Caki2 (cell line): ENCODE results near the gene SOX18. TPM values are rescaled to one million over a fixed set of nuclear protein-coding genes. Genes with fewer than 3 reads are reported as not detected.
A peak's percentile ranks its signal among the peaks of the same experiment; 100 is the strongest.

ENCODE experiments used
- DNase-seq: peaks from one replicate; pipeline ENCODE4 v3.0.0-alpha.2; 2015; ENCODE audit warnings: low read depth
- in situ Hi-C: cut with HindIII; loops from 2 replicates; pipeline ENCODE4 v1.10.0; 2016; ENCODE audit warnings: low sequenced_read_pairs, low pct_unique_long_range_greater_than_20kb, mixed read lengths
- total RNA-seq: library from RNA; depleted of rRNA; stranded (reverse); fragments of >200 nt; shearing (Covaris generic); gene quantifications from 2 replicates; pipeline ENCODE4 v1.2.3, GENCODE V29; 2014; ENCODE audit warnings: low replicate concordance

Gene SOX18
- total RNA-seq, 1 experiment from 2014 or later: 0.37 TPM

DNA sequence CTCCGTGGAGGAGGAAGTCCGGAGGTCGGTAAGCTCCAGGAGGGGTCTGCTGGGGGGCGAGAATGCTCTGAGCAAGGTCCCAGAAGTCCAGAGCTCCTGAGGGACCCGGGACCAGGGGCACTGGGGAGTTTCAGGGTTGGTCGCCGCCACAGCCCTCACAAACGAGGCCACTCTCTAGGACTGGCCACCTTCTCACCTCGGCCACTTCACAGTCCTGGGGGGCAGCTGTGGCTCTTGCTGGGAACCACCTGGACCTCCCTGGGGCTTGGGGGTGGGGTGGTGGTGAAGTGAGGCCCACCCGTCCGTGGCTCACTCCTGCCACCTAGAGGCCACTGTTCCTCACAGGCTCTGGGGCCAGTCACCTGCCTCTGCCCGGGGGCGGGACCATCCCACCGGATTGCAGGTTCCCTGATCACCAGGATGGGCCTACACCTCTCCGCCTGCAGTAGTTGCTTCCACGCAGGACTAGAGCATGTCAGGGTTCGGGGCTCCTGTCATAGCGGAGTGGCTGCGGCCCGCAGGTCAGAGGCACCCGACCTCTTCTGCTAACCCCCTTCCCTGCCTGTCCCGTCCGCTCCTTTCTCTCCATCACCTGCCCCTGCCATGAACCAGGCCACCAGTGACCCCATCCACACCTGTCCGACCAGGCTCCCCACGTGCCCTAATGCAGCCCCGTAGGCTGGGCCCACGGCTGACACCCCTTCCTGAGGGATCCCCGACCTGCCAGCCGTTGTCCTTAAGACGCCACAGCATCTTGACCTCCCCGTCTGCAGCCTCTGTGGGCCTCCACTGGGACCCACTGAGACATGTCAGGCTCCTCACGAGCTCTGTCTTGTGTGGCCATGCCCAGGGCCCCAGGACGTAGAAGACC lies 8.4 kb upstream of the SOX18 start:
- in situ Hi-C loops: no loop called here

DNA sequence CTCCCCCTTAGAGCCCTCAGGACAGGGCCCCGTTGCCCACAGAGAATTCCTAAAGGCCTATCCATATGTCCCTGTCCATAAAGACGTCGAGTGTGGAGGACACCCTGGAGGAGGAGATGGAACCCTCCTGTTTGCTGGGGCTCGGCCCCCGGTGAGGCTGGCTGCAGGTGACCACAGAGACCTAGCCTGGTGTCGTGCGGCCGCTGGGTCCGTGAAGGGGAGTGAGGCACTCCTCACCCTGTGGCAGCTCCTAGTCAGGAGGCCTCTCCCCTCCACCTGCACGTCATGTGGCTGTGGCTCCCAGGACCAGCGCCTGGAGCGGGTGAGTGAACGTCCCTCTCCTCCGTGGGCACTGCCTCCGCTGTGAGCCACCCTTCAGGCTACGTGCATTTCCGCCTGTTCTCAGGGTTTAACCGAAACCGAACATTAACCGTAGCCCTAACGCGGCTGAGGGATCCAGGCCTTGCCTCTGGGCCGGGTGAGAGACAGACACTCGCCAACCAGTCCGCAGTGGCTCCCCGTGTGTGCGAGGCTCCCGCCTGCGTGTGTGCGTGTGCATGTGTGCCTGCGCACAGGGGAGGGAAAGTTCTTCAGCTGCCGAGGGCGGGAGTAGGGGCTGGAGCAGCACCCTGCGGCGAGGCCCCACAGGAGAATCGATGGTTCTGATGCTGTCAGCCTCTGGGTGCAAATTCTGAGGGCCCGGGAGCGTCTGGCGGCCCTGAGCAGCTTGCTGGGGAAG lies 7.6 kb upstream of the SOX18 start:
- DNase-seq: no peak
- in situ Hi-C loops: no loop called here

More for the DNA sequence above, 8.4 kb upstream of the SOX18 start:
- DNase-seq: peak; percentile 62

DNA sequence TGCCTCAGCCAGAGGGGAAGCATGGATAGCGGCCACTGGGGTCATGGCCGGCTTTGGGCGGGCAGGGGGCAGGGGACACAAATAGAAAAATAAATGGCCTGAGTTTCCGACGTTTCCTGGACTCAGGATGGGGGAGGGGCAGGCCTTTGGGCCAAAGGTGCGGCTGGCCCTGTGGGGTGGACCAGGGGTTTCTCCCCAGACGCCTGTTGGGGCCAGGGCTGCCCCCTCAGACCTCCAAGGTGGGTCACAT lies 7.1 kb upstream of the SOX18 start:
- no peak for DNase-seq
- in situ Hi-C loops: no loop called here

DNA sequence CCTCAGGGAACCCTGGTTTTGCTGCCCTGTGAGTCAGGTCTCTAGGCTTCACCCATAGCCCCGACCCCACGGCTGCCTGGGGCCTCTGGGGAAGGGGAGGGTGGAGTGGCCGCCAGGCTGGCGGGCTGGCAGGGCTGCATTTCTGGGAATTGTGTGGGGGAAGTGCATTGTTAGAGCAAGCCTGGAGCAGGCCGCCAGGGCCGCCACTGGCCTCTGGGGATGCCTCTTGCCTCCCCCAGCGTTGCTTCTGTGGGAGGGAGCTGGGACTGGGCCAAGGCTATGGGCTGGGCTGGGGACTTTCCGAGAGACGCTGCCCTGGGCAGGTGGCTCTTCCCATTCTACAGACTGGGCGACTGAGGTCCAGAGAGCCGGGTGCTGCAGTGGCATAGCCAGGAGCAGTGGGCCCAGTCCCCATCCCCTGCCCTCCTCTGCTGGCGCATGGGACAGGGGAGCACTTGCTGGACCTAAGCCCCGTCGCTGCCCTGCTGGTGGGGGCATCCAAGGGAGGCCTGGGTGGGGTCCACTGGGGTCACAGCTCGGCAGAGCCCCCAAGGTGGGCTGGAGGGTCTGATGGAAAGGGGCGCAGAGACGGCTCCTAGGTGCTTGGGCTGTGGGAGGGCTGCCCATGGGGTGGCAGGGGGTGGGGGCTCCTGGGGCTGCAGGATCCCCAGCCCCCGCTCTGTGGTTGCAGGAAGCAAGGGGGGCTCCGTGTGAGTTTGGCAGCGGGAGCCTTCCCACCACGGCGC lies 6.6 kb upstream of the SOX18 start:
- in situ Hi-C loops: no loop called here

GRCh38 chr20:64055396-64055892 lies 6.0 kb upstream of the SOX18 start:
- DNase-seq: no peak
- in situ Hi-C loops: no loop called here

More for the DNA sequence above, 6.6 kb upstream of the SOX18 start:
- DNase-seq: peak; percentile 57

GRCh38 chr20:64053841-64054661 lies 4.6 kb upstream of the SOX18 start:
- DNase-seq: peak; percentile 61
- in situ Hi-C loops: no loop called here

- no peak for DNase-seq
- in situ Hi-C loops: no loop called here
Observed at GRCh38 chr20:64052987-64053840, 3.8 kb upstream of the SOX18 start.

DNA sequence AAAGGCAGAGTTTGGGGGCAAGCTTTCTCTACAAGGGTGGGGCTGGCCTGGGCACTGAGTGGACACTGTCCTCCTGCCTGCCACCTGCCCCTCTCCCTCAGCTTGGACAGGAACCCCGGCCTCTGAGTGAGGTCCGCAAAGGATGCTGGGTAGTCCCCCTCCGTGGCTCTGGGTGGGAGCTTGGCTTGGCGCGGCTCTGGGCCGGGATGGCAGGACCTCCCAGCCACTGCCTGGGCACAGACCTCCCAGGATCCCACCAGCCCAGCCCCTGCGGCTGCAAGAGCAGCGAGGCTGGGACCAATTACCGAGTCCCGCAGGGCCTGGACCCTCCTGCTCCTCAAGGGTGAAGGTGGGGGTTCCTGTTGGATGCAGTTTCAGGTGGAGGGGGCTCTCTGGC lies 2.9 kb upstream of the SOX18 start:
- in situ Hi-C loops: no loop called here
- DNase-seq: no peak

DNA sequence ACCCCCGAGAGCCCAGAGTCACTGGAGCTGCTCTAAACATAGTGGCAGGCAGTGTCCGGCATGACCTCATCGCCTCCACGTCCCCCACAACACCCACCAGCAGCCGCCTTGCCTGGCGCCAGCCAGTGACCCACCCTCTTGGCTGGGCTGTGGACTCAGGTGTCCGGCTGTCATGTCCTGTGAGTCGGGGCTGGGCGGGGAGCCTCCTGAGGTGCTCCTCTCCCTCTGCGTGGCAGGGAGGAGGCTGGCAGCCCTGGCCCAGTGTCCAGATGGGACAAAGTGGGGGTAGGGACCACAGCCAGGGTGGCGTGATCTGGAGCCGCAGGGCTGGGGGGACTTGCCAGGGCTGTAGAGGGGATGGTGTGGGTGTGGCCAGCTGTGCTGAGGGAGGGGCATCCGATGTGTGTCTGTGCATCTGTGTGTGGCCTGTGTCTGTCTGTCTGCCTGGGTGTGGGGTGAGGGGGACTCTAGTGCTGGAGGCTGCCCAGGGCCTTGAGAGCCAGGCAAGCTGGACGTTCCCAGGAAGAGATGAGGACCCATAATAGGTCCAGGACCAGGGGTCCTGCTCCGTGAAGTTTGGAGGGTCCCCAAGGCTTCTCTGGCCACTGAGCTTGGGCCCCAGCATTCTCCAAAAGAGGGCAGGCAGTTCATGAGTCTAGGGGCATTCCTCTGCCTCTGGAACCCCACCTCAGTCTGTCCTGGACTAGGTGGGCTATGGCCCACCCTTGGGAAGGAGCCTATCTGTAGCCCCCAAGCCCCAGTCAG lies 2.3 kb upstream of the SOX18 start:
- no peak for DNase-seq
- in situ Hi-C loops: no loop called here

DNA sequence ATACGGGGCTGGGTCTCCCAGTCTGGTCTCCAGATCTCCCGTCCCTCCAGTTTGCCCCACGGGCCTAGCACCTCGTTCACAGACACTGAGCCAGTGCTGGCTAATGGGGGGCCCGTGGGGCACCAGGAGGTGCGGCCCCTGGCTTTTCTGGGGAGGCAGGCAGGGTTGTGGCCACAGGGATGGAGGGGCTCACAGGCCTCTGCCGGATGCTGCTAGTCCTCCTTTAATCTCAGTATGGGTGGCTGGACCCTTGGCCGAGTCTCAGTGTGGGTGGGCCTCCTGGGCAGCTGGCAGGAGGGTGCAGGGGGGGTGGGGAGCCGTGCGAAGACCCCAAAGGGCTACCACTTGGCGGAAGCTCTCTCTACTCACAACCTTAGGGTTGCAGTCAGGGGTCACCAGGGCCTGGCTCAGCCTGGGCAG lies 1.6 kb upstream of the SOX18 start:
- DNase-seq: no peak
- in situ Hi-C loops: no loop called here

DNA sequence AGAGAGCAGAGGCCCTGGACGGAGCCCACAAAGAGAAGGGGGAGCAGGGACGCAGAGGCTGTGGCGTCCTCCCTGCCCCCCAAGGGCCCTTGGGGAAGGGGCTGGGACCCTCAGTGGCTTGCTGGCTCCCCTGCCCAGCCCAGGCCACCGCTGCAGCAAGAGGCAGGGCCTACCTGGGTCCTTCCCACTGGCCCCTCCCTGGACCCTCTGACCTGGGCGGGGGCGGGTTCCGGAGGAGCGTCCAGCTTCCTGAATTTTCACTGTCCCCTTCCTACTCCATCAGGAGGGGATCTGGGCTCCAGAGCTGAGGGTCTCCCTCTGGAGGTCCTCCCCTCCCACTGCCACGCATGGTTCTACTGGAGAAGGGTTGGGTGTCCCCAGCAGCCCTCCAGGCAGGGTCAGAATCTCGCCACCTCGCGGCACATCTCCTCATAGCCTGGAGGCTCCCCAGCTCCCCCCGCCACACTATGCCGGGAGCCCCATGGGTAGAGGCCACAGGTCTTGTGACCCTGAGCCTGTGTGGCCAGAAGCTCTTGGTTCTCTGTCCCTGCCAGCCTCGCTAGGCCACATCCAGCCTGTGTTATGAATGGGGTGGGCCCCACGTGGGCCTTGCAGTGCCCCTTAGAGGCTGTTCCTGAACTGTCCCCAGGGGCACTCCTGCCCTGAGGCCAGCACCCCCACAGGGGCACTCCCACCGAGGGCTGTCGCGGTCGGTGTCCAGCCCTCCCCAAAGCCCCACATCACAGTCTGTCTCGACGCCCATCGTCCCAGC lies 1.0 kb upstream of the SOX18 start:
- in situ Hi-C loops: no loop called here

GRCh38 chr20:64049878-64050260 lies 430 bp upstream of the SOX18 start:
- in situ Hi-C loops: no loop called here
- DNase-seq: no peak

More for the DNA sequence above, 1.0 kb upstream of the SOX18 start:
- no peak for DNase-seq

DNA sequence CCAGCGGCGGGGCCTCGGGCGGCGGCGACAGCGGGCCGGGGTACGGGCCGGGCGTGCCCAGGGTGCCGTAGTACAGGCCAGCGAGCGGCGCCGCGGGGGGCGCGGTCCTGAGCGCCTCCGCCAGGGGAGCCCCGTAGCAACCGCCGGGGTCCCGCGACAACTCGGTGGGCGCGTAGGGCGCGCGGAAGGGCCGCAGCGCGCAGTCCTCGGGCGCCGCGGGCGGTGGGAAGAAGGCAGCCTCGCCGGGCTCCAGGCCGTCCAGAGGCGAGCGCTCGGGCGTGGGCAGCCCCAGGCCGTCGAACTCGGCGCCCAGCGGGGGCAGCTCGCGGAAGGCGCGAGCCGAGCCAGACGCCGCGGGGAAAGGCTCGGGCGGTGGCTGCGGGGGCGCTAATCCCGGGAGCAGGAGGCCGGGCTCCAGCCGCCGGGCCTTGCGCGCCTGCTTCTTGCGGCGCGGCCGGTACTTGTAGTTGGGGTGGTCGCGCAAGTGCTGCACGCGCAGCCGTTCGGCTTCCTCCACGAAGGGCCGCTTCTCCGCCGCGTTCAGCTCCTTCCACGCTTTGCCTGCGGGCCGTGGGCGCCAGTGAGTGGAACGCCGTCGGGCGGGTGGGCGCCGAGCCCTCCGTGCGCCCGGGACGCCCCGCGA lies 916 bp downstream of the SOX18 start:
- DNase-seq: no peak
- in situ Hi-C loops: no loop called here

DNA sequence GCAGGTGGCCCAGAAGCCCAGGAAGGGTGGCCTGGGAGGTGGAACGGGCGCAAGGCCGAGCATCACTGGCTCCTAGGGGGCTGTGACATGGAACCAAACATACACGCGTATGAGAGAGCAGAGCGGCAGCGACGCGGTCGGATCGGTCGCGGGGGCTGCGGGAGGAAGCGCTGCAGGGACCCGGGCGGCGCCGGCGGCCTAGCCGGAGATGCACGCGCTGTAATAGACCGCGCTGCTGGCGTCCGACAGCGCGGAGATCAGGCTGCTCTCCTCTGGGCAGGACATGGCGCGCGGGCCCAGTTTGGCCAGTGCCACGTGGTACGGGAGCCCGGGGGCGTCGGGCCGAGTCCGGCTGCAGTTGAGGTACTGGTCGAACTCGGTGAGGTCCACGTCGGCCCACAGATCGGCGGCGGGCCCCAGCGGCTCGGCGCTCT lies 1.5 kb downstream of the SOX18 start:
- DNase-seq: no peak
- in situ Hi-C loops: no loop called here

GRCh38 chr20:64047046-64047389 lies 2.4 kb downstream of the SOX18 start:
- in situ Hi-C loops: no loop called here
- no peak for DNase-seq
